ENCODE measurements around the gene PML.

The PML gene

GRCh38 chr15:74011610-74012009 is 17.1 kb downstream of the PML start:
- DNase-seq, result peak; percentile 31

- no peak for DNase-seq
Measured at GRCh38 chr15:74013374-74013894, 18.9 kb downstream of the PML start.

- DNase-seq, result no peak
Measured at GRCh38 chr15:74019734-74020133, 25.2 kb downstream of the PML start.

- no peak for DNase-seq
Measured at GRCh38 chr15:74022706-74023470, 28.4 kb downstream of the PML start.

- no peak for DNase-seq
Measured at GRCh38 chr15:74024687-74025086, 30.2 kb downstream of the PML start.

GRCh38 chr15:74025436-74025835 is 30.9 kb downstream of the PML start:
- no peak for DNase-seq

- no peak for DNase-seq
Measured at GRCh38 chr15:74027688-74028087, 33.2 kb downstream of the PML start.

- no peak for DNase-seq
Measured at GRCh38 chr15:74028646-74029045, 34.1 kb downstream of the PML start.

- DNase-seq, result no peak
Measured at GRCh38 chr15:74032046-74032445, 37.5 kb downstream of the PML start.

GRCh38 chr15:74032606-74033561 is 38.4 kb downstream of the PML start:
- DNase-seq, result no peak

GRCh38 chr15:74034206-74034755 is 39.8 kb downstream of the PML start:
- DNase-seq, result no peak

GRCh38 chr15:74035121-74036017 is 40.9 kb downstream of the PML start:
- DNase-seq, result no peak

- DNase-seq, result no peak
Measured at GRCh38 chr15:74036271-74037170, 42.0 kb downstream of the PML start.

- DNase-seq, result no peak
Measured at GRCh38 chr15:74037171-74038117, 42.9 kb downstream of the PML start.

GRCh38 chr15:74038707-74039655 is 44.5 kb downstream of the PML start:
- no peak for DNase-seq

- no peak for DNase-seq
Measured at GRCh38 chr15:74039656-74040010, 45.1 kb downstream of the PML start.

GRCh38 chr15:74040109-74040850 is 45.8 kb downstream of the PML start:
- no peak for DNase-seq

- DNase-seq, result no peak
Measured at GRCh38 chr15:74041311-74041756, 46.8 kb downstream of the PML start.
